HG02571 (cell line): Measurements from ENCODE around the gene C2.
"Not testable (repeated sequence)": the region's sequence is repeated elsewhere in the genome, so short reads cannot be mapped to it uniquely, and the experiment has no call there.

Experiments
- ATAC-seq: cut with Tn5 transposase; IDR thresholded peaks from one replicate; pipeline ENCODE4 v1.9.1; 2021; ENCODE audit warnings: mild to moderate bottlenecking, moderate library complexity; ENCODE audit not compliant: unreplicated experiment

C2 gene

DNA sequence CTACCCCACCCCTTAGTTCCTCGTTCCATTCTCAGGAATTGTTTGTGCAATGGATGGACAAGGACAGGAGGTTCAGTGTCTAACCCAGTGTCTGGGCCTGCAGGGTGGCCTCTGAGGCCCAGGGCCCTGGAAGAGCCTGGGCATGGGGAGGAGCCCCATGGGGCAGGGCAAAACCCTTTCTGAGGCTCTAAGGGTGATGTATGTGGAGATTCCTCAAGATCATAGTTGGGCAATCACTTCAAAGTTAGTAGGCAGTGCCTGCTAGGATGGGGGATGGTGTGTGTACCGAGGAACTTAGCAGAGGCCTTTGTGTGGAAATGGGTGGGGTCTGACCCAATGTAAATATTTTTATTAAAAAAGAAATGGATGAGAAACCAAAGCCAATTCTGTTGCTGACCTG lies 6.7 kb upstream of the C2 start:
- ATAC-seq: no peak

- no peak for ATAC-seq
Observed at GRCh38 chr6:31922942-31923341, 4.6 kb upstream of the C2 start.

DNA sequence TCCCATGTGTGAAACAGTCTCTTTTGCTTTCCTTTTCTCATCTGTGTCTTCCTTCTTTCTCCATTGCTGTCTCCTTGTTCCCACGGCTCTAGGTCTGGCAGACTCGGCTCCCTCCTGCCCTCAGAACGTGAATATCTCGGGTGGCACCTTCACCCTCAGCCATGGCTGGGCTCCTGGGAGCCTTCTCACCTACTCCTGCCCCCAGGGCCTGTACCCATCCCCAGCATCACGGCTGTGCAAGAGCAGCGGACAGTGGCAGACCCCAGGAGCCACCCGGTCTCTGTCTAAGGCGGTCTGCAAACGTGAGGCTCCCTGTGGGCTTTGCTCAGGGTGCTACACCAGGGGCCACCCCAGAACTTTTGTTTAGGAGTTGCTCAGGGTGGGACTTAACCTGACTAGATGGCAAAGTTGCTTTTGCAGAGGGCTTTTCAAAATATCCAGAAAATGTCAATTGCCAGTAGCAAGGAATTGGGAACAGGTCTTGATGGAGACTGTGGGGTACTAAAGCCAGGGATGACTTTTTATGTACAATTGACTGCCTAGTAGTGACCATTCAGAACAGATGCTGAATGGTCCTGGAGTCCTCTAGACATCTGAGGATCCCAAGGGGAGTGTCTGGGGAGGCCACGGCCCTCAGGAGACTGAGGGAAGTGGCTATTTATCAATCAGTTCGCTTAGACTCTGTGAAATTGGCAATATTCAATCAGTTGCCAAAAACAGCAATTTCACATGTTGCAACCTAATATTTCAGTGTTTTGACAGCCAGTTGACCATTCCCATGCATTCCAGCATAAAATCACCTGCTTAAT lies 550 bp downstream of the C2 start:
- ATAC-seq: no peak

DNA sequence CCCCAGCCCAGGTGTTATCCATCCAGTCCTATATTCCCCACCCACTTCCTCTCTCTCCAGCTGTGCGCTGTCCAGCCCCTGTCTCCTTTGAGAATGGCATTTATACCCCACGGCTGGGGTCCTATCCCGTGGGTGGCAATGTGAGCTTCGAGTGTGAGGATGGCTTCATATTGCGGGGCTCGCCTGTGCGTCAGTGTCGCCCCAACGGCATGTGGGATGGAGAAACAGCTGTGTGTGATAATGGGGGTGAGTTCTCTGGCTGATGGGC lies 1.1 kb downstream of the C2 start:
- ATAC-seq: no peak

GRCh38 chr6:31930962-31931361 lies 3.4 kb downstream of the C2 start:
- no peak for ATAC-seq

DNA sequence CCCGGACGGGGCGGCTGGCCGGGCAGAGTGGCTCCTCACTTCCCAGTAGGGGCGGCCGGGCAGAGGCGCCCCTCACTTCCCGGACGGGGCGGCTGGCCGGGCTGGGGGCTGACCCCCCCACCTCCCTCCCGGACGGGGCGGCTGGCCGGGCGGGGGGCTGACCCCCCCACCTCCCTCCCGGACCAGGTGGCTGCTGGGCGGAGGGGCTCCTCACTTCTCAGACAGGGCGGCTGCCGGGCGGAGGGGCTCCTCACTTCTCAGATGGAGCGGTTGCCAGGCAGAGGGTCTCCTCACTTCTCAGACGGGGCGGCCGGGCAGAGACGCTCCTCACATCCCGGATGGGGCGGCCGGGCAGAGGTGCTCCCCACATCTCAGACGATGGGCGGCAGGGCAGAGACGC lies 4.6 kb downstream of the C2 start:
- ATAC-seq: not testable (repeated sequence)

DNA sequence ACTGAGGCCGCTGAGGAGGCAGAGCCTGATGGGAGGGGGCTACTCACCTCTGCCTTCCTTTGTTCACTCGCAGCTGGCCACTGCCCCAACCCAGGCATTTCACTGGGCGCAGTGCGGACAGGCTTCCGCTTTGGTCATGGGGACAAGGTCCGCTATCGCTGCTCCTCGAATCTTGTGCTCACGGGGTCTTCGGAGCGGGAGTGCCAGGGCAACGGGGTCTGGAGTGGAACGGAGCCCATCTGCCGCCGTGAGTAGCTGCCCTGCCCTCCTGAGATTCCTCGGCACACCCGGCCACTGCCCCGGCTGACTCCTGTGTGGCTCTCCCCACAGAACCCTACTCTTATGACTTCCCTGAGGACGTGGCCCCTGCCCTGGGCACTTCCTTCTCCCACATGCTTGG lies 6.0 kb downstream of the C2 start:
- ATAC-seq: no peak

- ATAC-seq: no peak
Observed at GRCh38 chr6:31935021-31935420, 7.5 kb downstream of the C2 start.

DNA sequence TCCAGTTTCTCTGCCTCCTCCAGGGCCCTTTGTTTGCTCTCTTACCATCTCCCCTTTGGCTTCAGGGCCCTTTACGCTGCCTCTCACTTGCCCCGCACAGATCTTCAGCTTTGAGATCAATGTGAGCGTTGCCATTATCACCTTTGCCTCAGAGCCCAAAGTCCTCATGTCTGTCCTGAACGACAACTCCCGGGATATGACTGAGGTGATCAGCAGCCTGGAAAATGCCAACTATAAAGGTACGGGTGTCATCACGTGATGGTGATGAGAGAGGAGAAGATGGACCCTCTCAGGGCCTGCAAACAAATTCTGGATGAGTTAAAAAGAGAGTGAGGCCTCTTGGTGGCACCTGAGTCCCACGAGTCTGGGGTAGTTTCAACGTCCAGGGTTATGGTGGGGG lies 8.3 kb downstream of the C2 start:
- ATAC-seq: no peak

- no peak for ATAC-seq
Observed at GRCh38 chr6:31940256-31940664, 12.7 kb downstream of the C2 start.

DNA sequence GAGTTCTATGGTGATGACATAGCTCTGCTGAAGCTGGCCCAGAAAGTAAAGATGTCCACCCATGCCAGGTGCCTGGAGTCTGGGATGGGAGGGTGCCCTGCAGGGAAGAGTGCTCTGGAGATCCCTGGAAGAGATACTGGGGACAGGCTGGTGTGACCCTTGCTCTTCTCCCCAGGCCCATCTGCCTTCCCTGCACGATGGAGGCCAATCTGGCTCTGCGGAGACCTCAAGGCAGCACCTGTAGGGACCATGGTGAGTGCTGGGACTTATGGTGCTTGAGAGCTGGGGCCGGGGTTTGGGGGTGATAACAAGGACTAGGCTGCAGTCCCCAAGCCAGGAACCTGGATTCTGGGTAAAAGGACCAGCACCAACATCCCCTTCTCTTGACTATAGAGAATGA lies 16.2 kb downstream of the C2 start:
- ATAC-seq: no peak

DNA sequence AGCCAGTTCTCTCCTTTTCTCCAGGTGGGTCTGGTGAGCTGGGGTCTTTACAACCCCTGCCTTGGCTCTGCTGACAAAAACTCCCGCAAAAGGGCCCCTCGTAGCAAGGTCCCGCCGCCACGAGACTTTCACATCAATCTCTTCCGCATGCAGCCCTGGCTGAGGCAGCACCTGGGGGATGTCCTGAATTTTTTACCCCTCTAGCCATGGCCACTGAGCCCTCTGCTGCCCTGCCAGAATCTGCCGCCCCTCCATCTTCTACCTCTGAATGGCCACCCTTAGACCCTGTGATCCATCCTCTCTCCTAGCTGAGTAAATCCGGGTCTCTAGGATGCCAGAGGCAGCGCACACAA lies 17.6 kb downstream of the C2 start:
- ATAC-seq: no peak

DNA sequence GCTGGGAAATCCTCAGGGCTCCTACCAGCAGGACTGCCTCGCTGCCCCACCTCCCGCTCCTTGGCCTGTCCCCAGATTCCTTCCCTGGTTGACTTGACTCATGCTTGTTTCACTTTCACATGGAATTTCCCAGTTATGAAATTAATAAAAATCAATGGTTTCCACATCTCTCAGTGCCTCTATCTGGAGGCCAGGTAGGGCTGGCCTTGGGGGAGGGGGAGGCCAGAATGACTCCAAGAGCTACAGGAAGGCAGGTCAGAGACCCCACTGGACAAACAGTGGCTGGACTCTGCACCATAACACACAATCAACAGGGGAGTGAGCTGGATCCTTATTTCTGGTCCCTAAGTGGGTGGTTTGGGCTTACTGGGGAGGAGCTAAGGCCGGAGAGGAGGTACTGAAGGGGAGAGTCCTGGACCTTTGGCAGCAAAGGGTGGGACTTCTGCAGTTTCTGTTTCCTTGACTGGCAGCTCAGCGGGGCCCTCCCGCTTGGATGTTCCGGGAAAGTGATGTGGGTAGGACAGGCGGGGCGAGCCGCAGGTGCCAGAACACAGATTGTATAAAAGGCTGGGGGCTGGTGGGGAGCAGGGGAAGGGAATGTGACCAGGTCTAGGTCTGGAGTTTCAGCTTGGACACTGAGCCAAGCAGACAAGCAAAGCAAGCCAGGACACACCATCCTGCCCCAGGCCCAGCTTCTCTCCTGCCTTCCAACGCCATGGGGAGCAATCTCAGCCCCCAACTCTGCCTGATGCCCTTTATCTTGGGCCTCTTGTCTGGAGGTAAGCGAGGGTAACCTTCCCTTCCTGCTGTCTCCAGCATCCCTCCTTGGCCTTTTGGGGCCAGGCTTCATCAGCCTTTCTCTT lies 18.2 kb downstream of the C2 start, which contains the start of gene CFB:
Gene CFB, plus strand, starts transcription at position 589 of the 863 bp plus-strand sequence. Its CDS starts 127 bp downstream, at position 716.
- ATAC-seq: no peak

- ATAC-seq: no peak
Observed at GRCh38 chr6:31946370-31946885, 18.9 kb downstream of the C2 start.

DNA sequence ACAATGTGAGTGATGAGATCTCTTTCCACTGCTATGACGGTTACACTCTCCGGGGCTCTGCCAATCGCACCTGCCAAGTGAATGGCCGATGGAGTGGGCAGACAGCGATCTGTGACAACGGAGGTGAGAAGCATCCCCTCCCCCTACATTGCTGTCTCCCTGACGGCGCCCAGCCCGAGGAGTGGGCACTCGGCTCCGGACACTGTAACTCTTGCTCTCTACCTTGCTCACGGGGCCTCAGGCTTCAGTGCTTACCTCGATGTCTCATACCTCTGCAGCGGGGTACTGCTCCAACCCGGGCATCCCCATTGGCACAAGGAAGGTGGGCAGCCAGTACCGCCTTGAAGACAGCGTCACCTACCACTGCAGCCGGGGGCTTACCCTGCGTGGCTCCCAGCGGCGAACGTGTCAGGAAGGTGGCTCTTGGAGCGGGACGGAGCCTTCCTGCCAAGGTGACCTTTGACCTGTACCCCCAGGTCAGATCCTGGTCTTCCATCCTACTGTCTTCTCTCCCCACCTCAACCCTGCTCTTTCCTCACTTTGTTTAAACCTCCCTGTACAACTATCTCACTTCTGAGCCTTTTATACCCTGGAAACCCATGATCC lies 19.7 kb downstream of the C2 start:
- ATAC-seq: no peak

- ATAC-seq: no peak
Observed at GRCh38 chr6:31947864-31948263, 20.3 kb downstream of the C2 start.

DNA sequence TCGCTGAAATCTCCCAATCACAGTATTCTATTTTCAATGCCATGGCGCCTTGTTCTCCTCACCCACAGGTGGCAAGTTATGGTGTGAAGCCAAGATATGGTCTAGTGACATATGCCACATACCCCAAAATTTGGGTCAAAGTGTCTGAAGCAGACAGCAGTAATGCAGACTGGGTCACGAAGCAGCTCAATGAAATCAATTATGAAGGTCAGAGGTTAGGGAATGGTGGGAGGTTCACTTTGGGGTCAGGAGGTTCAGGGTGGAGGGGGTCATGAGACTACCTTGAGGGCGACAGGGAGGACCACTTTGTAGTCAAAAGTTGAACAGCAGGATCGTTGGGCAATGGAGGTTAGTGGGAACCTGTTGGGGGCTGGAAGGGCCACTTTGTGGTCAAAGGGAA lies 20.8 kb downstream of the C2 start:
- ATAC-seq: no peak

DNA sequence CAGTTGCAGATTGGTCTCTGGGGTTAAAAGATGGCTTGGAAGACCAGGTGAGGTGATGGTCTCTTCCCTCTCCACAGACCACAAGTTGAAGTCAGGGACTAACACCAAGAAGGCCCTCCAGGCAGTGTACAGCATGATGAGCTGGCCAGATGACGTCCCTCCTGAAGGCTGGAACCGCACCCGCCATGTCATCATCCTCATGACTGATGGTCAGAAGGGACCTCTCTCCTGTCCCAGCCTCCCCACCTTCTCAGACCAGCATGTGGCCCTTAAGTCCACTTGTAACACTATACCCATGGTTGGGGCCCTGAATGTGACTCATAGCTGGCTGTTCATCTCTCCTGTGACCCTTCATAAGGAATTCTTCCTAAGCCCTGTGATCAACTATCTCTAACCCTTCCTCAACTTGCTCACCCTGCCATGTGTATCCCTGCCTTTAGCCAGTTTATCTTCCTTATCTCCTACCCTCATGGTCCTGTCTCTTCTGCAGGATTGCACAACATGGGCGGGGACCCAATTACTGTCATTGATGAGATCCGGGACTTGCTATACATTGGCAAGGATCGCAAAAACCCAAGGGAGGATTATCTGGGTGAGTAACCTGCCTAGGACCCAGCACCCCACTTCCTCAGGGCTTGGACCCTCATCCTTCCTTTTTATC lies 21.4 kb downstream of the C2 start:
- no peak for ATAC-seq

GRCh38 chr6:31949926-31950548 lies 22.5 kb downstream of the C2 start:
- ATAC-seq: no peak

- ATAC-seq: no peak
Observed at GRCh38 chr6:31952140-31952805, 24.8 kb downstream of the C2 start.
